Right lobe of liver (tissue), 6 donors: ENCODE results near the gene BAIAP2. TPM values are rescaled to one million over a fixed set of nuclear protein-coding genes. Genes with fewer than 3 reads are reported as not detected.

Experiments used
- ATAC-seq, 4 donors: fragments of 200-7000 bp; cut with Tn5 transposase; one replicate each; pipeline ENCODE4 v1.9.1; 2020; ENCODE audit warnings: mild to moderate bottlenecking in 4 of 4, moderate library complexity in 4 of 4
- DNase-seq, 3 donors: peaks; one replicate each; pipeline ENCODE4 v3.0.0-alpha.2; 2020
- H3K27ac ChIP-seq, 3 donors: fragments of 200-600 bp; one replicate each; pipeline ENCODE4 v1.8.0; 2022
- H3K27me3 ChIP-seq, 2 donors: fragments of 200-600 bp; one replicate each; pipeline ENCODE4 v1.8.0; 2022
- H3K36me3 ChIP-seq, 4 donors: fragments of 200-600 bp; sonication (generic) in 1 of 4; one replicate each; pipeline versions ENCODE4 v1.5.1 to v1.8.0; 2017 to 2022; ENCODE audit warnings: control low read depth in 1 of 4
- H3K4me1 ChIP-seq, 4 donors: fragments of 200-600 bp; sonication (generic) in 1 of 4; one replicate each; pipeline versions ENCODE4 v1.5.1 to v1.8.0; 2017 to 2022; ENCODE audit warnings: control low read depth in 1 of 4
- H3K4me3 ChIP-seq, 3 donors: fragments of 200-600 bp; one replicate each; pipeline ENCODE4 v1.8.0; 2022
- H3K9me3 ChIP-seq, 4 donors: fragments of 200-600 bp; sonication (generic) in 1 of 4; one replicate each; pipeline versions ENCODE4 v1.5.1 to v1.8.0; 2017 to 2022; ENCODE audit warnings: control low read depth in 1 of 4
- POLR2A ChIP-seq: fragments of 450-650 bp; IDR thresholded peaks from one replicate; pipeline ENCODE4 v1.6.1; 2017; ENCODE audit warnings: antibody characterized with exemption, mild to moderate bottlenecking
- WGBS: methylation state at CpG from one replicate; pipeline ENCODE4 v1.1.6; 2018; ENCODE audit warnings: low coverage, low lambda C conversion rate; ENCODE audit not compliant: insufficient coverage; ENCODE audit errors: missing lambda C conversion rate; 5-methylcytosine and 5-hydroxymethylcytosine counted together
- intact Hi-C, 2 donors: fragments of 100-400 bp; cut with DNase I; formaldehyde crosslinking; loops; one replicate each; pipeline versions ENCODE4 v1.11.2 to v1.14.1; 2022
- total RNA-seq, 6 experiments: library from RNA; depleted of rRNA in 2 of 6; stranded (reverse); fragments of >200 nt in 2 of 6; fragmentation: NEBNext Ultra II Directional in 3 of 6; extraction: Animal tissue kit (Norgen Biotek cat#: 25700) in 3 of 6; gene quantifications; one replicate each; pipeline versions ENCODE4 v1.1.0 to v1.2.4, GENCODE V29; 2016 to 2023
- TF ChIP-seq, protein P1 (sequence below), 4 donors: fragments of 200-600 bp in 3 of 4; fragments of 450-650 bp in 1 of 4; IDR thresholded peaks; one replicate each; pipeline versions ENCODE4 v1.5.1 to v1.8.0; 2016 to 2022; ENCODE audit warnings: antibody characterized with exemption in 4 of 4, mild to moderate bottlenecking in 2 of 4
- donor health status: DM: no; HTN: yes; CAD: no.
- donor health status: DM: no; HTN: no; CAD: no.
- donor health status: DM: no; HTN: no; CAD: no.
- donor health status: DM: no; HTN: yes; CAD: no.
- donor health status: DM: no; HTN: yes; CAD: no.

BAIAP2 gene
- total RNA-seq, 6 experiments from 2014 or later: 46.6 to 139 (median 63.3) TPM

DNA sequence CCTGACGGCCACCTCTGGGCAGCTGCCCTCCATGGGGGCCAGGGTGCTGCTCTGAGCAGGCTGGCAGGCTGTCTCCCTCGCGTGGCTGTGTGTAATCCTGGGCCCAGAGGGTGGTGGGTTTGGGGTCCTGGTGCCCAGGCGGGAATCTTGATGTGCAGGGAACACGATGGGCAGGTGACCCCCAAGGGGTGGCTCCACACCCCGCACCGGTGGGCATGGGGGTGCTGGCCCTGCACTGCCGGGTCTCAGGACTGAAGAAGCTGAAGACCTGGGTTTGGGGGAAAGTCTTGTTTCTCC is 34.7 kb upstream of the BAIAP2 start:
- peak in 1 of 4 donors; percentile 2 for ATAC-seq
- no peak overlapping the region for H3K4me3 ChIP-seq
- peaks cover 0 to 37% (median 11%) of the 10 kb centered on the region in 4 donors for H3K4me1 ChIP-seq
- H3K36me3 ChIP-seq: peaks cover 0 to 39% (median 6%) of the 10 kb centered on the region in 4 donors
- peak overlapping the region in 1 of 3 donors; percentile 58 for H3K27ac ChIP-seq
- intact Hi-C loops: no loop called here
- WGBS: no CpG with 5 or more reads among the region's 8 CpGs
- TF ChIP-seq, protein P1, sequence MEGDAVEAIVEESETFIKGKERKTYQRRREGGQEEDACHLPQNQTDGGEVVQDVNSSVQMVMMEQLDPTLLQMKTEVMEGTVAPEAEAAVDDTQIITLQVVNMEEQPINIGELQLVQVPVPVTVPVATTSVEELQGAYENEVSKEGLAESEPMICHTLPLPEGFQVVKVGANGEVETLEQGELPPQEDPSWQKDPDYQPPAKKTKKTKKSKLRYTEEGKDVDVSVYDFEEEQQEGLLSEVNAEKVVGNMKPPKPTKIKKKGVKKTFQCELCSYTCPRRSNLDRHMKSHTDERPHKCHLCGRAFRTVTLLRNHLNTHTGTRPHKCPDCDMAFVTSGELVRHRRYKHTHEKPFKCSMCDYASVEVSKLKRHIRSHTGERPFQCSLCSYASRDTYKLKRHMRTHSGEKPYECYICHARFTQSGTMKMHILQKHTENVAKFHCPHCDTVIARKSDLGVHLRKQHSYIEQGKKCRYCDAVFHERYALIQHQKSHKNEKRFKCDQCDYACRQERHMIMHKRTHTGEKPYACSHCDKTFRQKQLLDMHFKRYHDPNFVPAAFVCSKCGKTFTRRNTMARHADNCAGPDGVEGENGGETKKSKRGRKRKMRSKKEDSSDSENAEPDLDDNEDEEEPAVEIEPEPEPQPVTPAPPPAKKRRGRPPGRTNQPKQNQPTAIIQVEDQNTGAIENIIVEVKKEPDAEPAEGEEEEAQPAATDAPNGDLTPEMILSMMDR (IDR thresholded peaks at IDR 0.05): no peak
- TF ChIP-seq POLR2A: no peak
- no peaks in the 10 kb centered on the region for H3K9me3 ChIP-seq
- peaks cover 0 to 4% of the 10 kb centered on the region in 2 donors for H3K27me3 ChIP-seq
- no peak for DNase-seq

DNA sequence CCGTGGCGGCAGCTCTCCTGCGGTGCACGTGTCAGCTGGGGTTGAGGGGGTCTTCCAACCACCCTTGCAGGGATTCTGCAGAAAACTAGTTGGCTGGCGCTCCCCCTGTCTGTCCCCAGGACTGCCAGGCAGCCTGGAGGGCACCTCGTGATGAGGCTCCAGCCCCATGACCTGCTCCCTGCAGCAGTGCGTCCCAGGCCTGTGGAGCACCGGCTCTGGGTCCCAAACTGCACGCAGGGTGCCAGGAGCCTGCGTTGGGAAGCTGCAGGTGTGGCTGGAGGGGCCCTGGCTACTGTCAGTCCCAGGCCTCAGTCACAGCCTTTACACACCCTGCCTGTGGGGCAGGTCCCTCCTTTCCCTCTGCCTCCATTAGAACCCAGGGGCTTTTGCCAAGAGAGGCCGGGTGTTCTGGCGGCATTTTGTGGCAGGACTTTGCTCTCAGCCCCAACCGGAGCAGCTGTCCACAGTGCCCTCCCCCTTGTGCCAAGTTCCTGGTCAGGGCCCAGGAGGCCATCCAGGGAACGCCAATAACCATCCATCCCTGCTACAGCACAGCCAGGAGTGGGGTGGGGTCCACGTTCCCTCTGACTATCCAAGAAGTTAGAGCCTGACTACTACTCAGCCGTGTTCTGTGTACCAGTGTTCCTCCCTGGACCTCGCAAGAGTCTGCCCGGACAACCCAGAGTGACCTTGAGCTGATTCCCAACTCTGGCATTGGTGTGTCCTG is 34.2 kb upstream of the BAIAP2 start:
- Histone ChIP-seq H3K4me3 (no peak overlapping the region), H3K9me3 (no peaks in the 10 kb centered on the region), H3K27ac (peak overlapping the region in 1 of 3 donors; percentile 58), H3K36me3 (peaks cover 0 to 34% (median 6%) of the 10 kb centered on the region in 4 donors), H3K4me1 (peaks cover 0 to 37% (median 11%) of the 10 kb centered on the region in 4 donors), H3K27me3 (peaks cover 0 to 4% of the 10 kb centered on the region in 2 donors)
- DNase-seq (peak; percentile 72 to 91 (median 87)), ATAC-seq (peak; percentile 84 to 88 (median 86))
- intact Hi-C loops: no loop called here
- WGBS: 18% methylated on average over 6 of the region's 18 CpGs
- TF ChIP-seq, protein P1 (IDR thresholded peaks at IDR 0.05): no peak
- no peak for TF ChIP-seq POLR2A

DNA sequence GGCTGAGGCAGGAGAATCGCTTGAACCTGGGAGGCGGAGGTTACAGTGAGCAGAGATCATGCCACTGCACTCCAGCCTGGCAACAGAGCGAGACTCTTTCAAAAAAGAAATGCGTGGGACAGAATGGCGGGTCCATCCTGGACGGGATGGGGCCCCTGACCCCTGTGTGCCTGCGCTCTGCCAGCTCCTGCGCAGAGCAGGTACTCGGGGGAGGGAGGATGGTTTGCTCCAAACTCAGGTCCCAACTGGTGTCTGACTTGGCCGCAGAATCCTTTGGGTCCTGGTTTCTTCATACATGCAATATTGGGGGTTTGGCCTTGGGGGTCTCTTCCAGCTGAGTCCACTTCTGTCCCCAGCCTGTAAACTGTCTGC is 33.0 kb upstream of the BAIAP2 start:
- TF ChIP-seq, protein P1 (IDR thresholded peaks at IDR 0.05): no peak
- no peak for TF ChIP-seq POLR2A
- Histone ChIP-seq H3K4me1 (peaks cover 0 to 37% (median 11%) of the 10 kb centered on the region in 4 donors), H3K36me3 (peaks cover 0 to 23% (median 2%) of the 10 kb centered on the region in 4 donors), H3K9me3 (no peaks in the 10 kb centered on the region), H3K27me3 (peaks cover 0 to 4% of the 10 kb centered on the region in 2 donors), H3K4me3 (no peak overlapping the region), H3K27ac (no peak overlapping the region)
- ATAC-seq (no peak), DNase-seq (no peak)
- WGBS: 74% methylated on average over 8 of the region's 10 CpGs
- intact Hi-C loops: no loop called here

DNA sequence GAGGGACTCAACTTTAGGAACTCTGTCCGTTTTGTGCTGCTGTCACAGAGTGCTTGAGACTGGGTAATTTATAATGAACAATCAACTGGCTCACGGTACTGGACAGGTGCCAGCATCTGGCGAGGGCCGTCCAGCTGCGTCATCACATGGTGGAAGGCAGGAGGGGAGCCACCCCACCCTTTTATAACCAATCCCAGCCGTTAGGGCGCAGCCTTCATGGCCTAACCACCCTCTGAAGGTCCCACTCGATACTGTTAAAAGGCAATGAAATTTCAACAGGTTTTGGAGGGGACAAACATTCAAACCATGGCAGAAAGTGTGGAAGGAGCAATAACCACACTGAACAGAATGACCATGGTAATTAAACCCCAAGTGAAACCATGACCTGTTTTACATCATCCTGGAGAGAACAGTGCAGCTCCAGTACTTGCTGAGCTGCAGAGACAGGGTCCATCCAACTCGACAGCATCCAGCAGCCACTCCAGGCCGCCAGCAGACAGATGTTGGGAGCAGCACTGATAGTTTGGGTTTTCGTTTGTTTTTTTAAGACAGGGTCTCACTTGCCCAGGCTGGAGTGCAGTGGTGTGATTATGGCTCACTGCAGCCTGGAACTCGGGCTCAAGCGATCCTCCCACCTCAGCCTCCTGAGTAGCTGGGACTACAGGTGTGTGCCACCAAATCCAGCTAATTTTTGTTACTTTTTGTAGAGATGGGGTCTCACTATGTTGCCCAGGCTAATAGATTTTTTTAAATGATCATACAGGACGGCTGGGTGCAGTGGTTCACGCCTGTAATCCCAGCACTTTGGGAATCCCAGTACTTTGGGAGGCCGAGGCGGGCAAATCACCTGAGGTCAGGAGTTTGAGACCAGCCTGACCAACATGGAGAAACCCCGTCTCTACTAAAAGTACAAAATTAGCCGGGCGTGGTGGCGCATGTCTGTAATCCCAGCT is 32.3 kb upstream of the BAIAP2 start:
- WGBS: 54% methylated on average over 20 of the region's 21 CpGs
- Histone ChIP-seq H3K9me3 (no peaks in the 10 kb centered on the region), H3K4me1 (peaks cover 0 to 37% (median 11%) of the 10 kb centered on the region in 4 donors), H3K36me3 (peaks cover 0 to 16% (median 0%) of the 10 kb centered on the region in 4 donors), H3K27me3 (peaks cover 0 to 4% of the 10 kb centered on the region in 2 donors), H3K27ac (no peak overlapping the region), H3K4me3 (no peak overlapping the region)
- DNase-seq (peak in 1 of 3 donors; percentile 52), ATAC-seq (no peak)
- intact Hi-C loops: no loop called here
- TF ChIP-seq POLR2A: no peak
- TF ChIP-seq, protein P1 (IDR thresholded peaks at IDR 0.05): no peak
